ENCODE results near the gene PTPRO. TPM values are rescaled to one million over a fixed set of nuclear protein-coding genes. Genes with fewer than 3 reads are reported as not detected.

The PTPRO gene
- polyA plus RNA-seq (ENCODE audit: insufficient read length in 10 of 10) = 1 to 10 TPM in 8 of 10 donors, under 1 TPM in 2; 0.99 to 2.3 (median 1.4) TPM
- long read RNA-seq, donor 1 = 0 reads
- long read RNA-seq, donor 2 = 0 reads
- long read RNA-seq, donor 3 = 0 reads
- long read RNA-seq, donor 4 = 0 reads
- long read RNA-seq, donor 5, partial matches to known transcripts = 0 of 1 reads
- long read RNA-seq, donor 5, other reads (novel, unspliced or antisense) = 0 of 1 reads
- long read RNA-seq, donor 6 = 0 reads
- long read RNA-seq, donor 7 = 0 reads
- long read RNA-seq, donor 8 = 0 reads
- long read RNA-seq, donor 9 = 0 reads

- DNase-seq = peak in 1 of 3 donors; percentile 36
Measured at GRCh38 chr12:15322164-15323061, at the start of gene PTPRO. TSS of gene PTPRO (plus strand) at chr12:15322508.

GRCh38 chr12:15273896-15274295 is 48.4 kb upstream of the PTPRO start:
- no peak for DNase-seq

DNA sequence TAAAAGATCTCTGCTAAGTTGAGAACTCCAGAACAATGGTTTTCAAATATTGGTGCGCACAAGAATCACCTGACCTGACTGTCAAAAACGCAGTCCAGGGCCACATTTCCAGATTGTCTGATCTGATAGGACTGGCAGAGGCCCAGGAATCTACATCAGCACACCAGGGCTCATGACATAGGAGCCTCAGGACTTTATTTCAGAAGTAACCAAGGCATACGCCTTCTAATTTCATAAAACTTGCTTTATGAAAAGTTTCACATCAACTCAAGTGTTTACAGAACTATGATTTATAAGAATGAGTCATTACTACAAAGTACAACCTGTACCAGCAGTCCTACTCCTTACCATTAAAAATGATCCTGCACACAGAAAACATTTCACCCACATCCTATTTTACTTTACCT is 47.7 kb upstream of the PTPRO start:
- no peak for DNase-seq

- DNase-seq = peak; percentile 45 to 77 (median 71)
Measured at GRCh38 chr12:15276088-15276698, 46.1 kb upstream of the PTPRO start.

DNA sequence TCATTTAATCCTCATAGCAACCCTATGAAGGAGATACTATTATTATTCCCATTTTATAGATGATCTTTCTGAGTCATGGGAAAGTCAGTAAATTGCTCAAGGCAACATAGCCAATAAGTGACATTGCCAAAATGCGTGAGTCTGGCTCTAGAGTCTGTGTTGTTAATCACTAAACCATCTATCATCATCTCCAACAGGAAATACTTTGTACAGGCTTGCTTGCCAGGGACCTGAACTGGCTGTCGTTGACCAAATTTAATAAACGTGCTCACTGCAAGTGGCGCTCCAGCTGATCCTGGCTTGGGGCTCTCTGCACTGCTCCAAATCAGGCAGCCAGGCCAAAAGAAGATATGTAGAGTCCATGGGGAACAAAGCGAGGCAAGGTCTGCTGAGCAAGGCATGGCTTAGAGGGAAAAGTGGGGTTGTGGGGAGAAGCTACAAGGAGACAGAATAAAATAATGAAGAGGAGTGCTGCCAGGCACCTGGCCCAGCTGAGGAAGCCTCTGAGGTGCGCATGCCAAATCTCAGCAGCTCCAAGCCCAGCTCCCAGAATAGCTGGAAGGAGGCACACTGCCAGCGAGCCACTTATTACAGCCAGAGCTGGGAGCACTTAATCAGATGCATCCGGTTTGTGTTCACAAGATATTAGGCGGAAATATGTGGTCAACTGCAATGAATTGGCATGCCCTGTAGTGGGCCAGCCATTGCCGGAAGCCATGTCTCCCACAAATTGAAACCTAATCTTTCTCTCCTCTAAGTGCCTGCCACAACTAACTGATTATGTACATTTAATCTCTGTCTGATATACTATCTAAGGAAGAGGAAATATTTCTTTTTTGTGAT is 43.3 kb upstream of the PTPRO start:
- DNase-seq = peak; percentile 60 to 94 (median 82)

- DNase-seq = no peak
Measured at GRCh38 chr12:15280930-15281329, 41.4 kb upstream of the PTPRO start.

DNA sequence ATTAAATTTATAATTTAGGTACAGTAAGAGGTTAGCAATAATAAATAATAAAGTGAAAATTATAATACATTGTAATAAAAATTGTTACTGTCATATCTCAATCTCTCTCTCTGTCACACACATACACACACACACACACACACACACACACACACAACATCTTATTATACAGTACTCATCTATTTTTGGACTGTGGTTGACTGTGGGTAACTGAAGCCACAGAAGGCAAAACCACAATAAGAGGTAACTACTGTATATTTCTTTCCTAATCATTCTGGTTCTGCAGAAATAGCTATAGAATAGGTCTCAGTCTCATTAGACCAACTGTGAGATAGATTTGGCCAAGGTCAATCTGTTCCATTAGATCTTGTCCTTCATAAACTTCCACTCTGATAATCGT is 33.1 kb upstream of the PTPRO start:
- no peak for DNase-seq

GRCh38 chr12:15293731-15294130 is 28.6 kb upstream of the PTPRO start:
- DNase-seq = no peak

- DNase-seq = no peak
Measured at GRCh38 chr12:15299947-15300346, 22.4 kb upstream of the PTPRO start.

DNA sequence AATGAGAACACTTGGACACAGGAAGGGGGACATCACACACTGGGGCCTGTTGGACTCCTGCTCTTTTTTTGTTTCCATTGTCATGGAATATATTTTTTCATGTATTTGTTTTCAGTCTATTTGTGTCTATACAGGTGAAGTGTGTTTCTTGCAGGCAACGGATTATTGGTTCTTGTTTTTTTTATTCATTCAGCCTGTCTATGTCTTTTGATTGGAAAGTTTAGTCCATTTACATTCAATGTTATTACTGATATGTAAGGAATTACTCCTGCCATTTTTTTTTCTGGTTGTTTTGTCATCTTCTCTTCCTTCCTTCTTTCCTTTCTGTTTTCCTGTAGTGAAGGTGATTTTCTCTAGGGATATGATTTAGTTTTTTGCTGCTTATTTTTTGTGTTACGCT is 18.0 kb upstream of the PTPRO start:
- DNase-seq = no peak

DNA sequence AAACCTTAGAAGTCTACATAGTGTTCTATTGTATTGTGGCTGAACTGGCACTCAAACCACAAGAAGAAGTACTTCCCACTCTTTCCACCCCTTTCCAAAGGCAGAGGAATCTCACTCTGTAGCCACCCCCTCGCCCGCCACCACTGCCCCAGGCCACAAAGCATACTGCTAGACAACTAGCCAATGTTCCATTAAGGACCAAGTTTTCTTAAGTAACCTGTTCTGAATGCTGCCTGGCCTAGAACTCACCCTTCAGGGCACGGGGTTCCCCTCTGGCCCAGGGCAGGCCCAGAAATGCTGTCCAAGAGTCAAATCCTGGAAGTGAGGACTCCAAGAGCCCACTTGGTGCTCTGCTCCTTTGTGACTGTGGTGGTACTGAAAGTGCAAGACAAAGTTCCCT is 15.7 kb upstream of the PTPRO start:
- no peak for DNase-seq

- no peak for DNase-seq
Measured at GRCh38 chr12:15307079-15307478, 15.2 kb upstream of the PTPRO start.

DNA sequence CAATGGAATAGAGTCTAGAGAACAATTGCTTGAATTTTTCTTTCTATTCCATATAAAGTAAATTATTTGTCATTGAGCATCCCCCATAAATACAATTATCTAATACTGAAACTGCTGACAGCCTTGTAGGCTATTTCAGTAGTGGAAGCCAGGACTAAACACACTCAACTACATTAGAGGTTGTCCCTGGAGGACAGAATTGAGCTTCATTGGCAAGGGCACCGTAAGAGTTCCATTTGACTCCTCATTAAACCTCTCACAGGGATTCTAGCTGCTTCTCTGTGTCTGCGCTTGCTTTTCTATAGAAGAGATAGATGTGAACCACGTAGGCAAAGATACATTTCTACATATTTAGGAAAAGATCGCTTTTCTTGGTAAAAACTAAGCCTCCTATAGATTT is 3.5 kb upstream of the PTPRO start:
- peak in 1 of 3 donors; percentile 33 for DNase-seq

- no peak for DNase-seq
Measured at GRCh38 chr12:15320881-15321280, 1.4 kb upstream of the PTPRO start.

GRCh38 chr12:15323480-15323879 is 1.2 kb downstream of the PTPRO start:
- DNase-seq = no peak

DNA sequence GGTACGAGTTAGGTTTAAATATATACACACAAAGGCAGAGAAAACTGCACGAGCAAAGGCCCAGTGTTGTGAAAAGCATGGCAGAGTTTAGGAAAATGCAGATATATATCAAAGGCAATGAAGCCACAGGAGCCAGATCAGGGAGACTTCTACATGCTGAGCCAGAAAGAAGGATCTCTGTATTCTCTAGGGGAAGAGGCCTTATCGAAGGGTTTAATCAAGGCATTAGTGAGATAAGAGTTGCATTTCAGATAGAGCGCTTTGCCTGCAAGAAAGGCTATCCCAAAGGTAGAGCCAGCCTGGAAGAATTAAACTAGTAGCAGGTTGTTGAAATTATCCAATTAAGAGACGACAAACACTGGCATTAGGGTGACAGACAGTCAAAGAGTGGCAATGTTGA is 7.6 kb downstream of the PTPRO start:
- DNase-seq = no peak

DNA sequence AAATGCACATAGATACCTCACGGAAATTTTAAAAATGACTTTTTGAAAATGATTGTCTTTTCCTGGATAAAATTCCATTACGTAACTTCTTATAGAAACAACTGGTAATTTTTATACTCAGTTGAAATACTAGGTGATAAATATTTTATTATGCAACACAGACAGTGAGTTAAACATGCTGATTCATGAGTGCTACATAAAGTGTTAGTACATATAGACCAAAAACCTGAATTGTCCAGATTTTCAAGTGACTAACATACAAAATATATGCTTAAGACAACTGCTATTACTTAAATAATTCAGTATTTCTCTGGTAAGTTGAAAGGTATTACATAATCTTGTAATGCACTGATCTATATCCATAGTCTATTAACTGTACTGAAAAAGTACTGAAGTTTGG is 11.9 kb downstream of the PTPRO start:
- no peak for DNase-seq

GRCh38 chr12:15335959-15336358 is 13.7 kb downstream of the PTPRO start:
- DNase-seq = no peak

DNA sequence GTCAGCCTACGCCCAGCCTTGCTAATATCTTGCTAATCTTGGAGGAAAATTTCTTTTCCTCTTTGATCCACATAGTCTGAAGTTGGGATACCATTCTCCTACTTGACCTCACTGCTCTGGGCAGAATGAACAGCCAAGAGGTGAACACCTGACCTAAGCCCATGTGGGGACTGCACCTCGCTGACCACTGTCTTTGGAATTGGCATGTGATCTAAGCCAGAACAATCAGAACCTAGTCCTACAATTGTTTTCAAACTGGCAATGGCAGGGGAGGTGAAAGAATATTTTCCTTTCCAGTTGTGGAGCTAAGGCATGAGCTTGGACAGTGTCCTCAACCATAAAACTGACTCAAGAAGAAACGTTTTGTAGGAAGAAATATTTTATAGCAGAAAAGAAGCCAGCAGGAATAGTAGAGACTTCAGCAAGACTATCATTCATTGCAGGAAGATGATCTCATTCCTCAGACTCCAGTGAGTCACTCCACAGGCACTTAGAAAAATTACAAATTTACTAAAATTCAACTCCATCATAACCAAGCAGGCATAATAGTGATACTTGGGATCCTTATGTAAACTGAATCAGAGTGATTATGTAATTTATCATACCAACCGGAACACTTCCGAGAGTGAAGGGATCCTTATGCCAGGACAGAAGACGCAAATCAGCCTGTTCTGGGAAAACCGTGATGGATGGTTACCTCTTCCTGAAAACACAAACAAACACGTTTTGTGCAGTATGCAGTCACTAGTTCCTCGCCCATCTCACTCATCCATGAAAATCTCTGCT is 14.7 kb downstream of the PTPRO start:
- DNase-seq = peak in 1 of 3 donors; percentile 19

- no peak for DNase-seq
Measured at GRCh38 chr12:15341371-15341770, 19.1 kb downstream of the PTPRO start.

- DNase-seq = no peak
Measured at GRCh38 chr12:15344561-15344960, 22.3 kb downstream of the PTPRO start.

Measured in muscle of back (tissue), 13 donors.